ENCODE results near the gene BCL7A.

DNA sequence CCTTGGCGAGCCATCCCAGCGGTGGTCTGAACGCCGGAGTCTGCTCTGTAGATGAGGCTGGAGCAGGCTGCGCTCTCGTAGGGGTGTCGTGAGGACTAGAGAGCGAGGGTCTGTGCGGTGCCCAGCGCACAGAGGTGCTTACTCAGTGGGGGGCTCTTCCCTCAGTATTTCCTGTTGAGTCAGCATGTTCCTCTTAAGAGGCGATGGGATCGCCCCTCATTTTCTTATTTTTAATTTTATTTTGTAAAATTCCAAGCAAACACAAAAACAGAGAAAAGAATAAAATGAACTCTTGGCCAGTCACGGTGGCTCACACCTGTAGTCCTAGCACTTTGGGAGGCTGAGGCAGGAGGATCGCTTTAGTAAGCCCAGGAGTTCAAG lies 40.8 kb upstream of the BCL7A start:
- TF ChIP-seq SIN3A (IDR thresholded peaks at IDR 0.05; ENCODE audit: borderline replicate concordance, insufficient read depth, low read length) (no peak), POLR2AphosphoS5 (IDR thresholded peaks at IDR 0.05; ENCODE audit: low read depth, low read length) (no peak), FOXP2 (optimal IDR thresholded peaks at IDR 0.05; ENCODE audit: borderline replicate concordance, extremely low read depth, extremely low read length, insufficient read depth) (no peak)
